Measurements from ENCODE around the gene RBCK1.

RBCK1 gene

DNA sequence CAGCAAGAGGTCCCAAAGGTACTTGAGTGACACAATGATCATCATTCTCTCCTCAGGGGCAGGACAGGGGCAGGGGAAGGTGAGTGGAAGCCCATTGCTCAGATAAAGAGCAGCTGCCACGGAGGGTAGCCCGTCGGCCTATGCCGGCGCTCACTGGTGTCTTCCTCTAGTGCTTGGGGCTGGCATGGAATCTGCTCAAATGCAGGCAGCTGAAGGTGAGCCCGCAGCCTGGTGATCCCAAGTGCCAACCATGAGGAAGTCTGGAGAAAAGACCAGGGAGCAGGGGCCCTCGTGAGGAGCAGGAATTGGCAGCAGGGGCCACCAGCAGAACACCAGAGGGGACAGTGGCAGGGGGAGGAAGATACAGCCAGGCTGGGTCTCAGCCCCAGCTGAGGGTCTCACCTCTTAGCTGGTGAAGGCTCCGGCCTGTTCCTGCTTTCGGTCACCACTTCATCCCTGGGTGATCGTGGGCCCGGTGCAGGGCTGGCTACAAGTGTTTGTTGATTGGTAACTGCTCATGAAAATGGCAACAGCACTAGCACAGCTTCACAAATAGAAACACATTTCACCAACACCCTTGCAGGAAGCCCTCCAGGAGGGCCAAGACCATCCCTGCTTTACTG lies 24.7 kb downstream of the RBCK1 start:
- Histone ChIP-seq H2AFZ (no peak overlapping the region), H3K79me2 (no peaks in the 10 kb centered on the region), H3K36me3 (ENCODE audit: control insufficient read depth, insufficient read depth, low read length) (no peaks in the 10 kb centered on the region), H3K9me3 (ENCODE audit: control insufficient read depth, low read length) (no peaks in the 10 kb centered on the region), H3K4me2 (ENCODE audit: low read length) (no peak overlapping the region), H3K27me3 (ENCODE audit: control insufficient read depth, insufficient read depth, low read length) (no peaks in the 10 kb centered on the region), H3K4me1 (no peaks in the 10 kb centered on the region), H3K4me3 (ENCODE audit: low read depth, low read length) (no peak overlapping the region), H3K27ac (no peak overlapping the region), H3K9ac (no peak overlapping the region)
- TF ChIP-seq, protein P1, sequence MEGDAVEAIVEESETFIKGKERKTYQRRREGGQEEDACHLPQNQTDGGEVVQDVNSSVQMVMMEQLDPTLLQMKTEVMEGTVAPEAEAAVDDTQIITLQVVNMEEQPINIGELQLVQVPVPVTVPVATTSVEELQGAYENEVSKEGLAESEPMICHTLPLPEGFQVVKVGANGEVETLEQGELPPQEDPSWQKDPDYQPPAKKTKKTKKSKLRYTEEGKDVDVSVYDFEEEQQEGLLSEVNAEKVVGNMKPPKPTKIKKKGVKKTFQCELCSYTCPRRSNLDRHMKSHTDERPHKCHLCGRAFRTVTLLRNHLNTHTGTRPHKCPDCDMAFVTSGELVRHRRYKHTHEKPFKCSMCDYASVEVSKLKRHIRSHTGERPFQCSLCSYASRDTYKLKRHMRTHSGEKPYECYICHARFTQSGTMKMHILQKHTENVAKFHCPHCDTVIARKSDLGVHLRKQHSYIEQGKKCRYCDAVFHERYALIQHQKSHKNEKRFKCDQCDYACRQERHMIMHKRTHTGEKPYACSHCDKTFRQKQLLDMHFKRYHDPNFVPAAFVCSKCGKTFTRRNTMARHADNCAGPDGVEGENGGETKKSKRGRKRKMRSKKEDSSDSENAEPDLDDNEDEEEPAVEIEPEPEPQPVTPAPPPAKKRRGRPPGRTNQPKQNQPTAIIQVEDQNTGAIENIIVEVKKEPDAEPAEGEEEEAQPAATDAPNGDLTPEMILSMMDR (IDR thresholded peaks at IDR 0.05), result no peak

DNA sequence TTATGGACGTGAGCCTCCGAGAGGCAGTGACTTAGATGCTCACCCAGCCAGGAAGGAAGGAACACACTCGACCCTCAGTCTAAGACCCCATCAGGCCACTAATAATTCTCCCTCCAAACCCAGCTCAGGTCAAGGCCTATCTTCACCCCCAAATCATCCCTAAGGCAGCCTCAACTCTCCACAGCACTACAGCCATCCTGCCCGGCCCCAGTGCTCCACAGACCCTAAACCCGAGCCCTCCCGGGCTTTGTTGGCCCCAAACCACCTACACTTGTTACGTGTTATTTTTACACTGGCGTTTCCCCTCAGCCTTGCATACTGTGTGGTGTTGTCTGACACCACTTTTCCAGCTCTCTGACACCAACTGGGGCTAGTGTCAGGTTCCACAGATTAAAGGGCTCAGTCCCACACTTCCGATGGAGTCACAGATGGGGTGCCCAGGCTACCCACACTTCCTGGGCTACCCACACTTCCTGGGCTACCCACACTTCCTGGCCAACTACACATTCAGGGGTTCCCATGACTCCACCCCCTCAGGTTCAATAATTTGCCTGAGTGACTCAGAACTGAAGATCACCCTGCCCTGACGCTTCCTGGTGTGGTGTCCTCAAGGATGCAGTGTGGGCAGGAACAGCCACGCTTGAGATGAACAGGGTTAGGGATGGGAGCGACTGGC lies 25.3 kb downstream of the RBCK1 start:
- no peak overlapping the region for H3K4me2 ChIP-seq (ENCODE audit: low read length)
- H2AFZ ChIP-seq, result no peak overlapping the region
- no peaks in the 10 kb centered on the region for H3K9me3 ChIP-seq (ENCODE audit: control insufficient read depth, low read length)
- TF ChIP-seq, protein P1 (IDR thresholded peaks at IDR 0.05), result no peak
- no peaks in the 10 kb centered on the region for H3K79me2 ChIP-seq
- no peaks in the 10 kb centered on the region for H3K4me1 ChIP-seq
- H3K36me3 ChIP-seq (ENCODE audit: control insufficient read depth, insufficient read depth, low read length), result no peaks in the 10 kb centered on the region
- no peak overlapping the region for H3K27ac ChIP-seq
- no peak overlapping the region for H3K9ac ChIP-seq
- H3K27me3 ChIP-seq (ENCODE audit: control insufficient read depth, insufficient read depth, low read length), result no peaks in the 10 kb centered on the region
- no peak overlapping the region for H3K4me3 ChIP-seq (ENCODE audit: low read depth, low read length)

DNA sequence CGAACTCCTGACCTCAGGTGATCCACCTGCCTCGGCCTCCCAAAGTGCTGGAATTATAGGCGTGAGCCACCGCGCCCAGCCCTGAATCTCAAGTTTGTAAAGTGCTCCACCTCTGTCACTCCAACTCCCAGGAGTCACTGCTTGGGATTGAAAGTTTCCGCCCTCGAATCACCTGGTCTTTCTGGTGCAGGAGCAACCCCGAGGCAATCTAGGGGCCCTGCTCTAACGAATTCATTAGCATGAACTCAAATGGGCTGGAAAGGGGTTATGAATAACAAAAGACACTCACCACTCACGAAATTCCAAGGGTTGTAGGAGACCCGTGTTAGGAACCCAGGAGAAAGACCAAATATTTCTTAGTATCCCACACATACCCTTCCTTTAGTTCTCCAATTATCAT lies 26.1 kb downstream of the RBCK1 start:
- no peaks in the 10 kb centered on the region for H3K9me3 ChIP-seq (ENCODE audit: control insufficient read depth, low read length)
- H3K36me3 ChIP-seq (ENCODE audit: control insufficient read depth, insufficient read depth, low read length), result no peaks in the 10 kb centered on the region
- H3K27ac ChIP-seq, result no peak overlapping the region
- H3K4me3 ChIP-seq (ENCODE audit: low read depth, low read length), result no peak overlapping the region
- H3K4me2 ChIP-seq (ENCODE audit: low read length), result no peak overlapping the region
- H2AFZ ChIP-seq, result no peak overlapping the region
- TF ChIP-seq, protein P1 (IDR thresholded peaks at IDR 0.05), result no peak
- H3K4me1 ChIP-seq, result no peaks in the 10 kb centered on the region
- no peaks in the 10 kb centered on the region for H3K27me3 ChIP-seq (ENCODE audit: control insufficient read depth, insufficient read depth, low read length)
- no peaks in the 10 kb centered on the region for H3K79me2 ChIP-seq
- no peak overlapping the region for H3K9ac ChIP-seq

DNA sequence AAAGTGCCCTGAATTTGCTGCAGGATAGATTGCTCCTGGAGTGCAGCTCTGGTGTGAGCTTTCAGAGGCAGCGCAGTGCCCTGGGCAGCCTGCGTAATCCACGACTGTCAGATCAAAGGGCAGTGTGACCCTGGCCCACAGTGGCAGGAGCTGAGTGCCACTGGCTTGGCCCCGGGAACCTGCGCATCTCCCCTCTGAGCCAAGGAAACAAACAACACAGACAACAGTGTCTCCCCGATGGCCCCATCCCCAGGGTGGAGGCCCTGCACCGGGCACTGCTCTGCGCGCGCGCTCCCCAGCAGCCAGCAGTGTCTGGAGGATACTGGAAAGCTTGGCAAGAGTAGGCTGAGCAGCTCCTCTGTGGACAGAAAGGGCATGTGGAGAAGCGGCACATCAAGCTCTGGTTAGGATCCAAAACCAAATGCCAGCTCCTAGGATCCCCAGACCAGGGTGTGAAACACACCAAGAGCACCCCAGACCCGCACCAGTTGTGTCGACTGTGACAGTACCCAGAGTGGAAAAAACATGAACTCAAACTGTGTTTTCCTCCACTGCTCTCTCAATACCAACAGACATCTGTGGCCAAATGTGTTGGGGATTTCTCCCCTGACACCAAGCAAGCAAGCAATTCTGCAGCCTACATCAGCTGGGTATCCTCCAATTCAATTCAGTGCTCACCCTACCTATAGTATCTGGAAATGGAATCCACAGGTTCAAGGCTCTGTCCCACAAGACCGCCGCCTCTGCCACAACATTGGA lies 26.7 kb downstream of the RBCK1 start:
- Histone ChIP-seq H3K4me1 (no peaks in the 10 kb centered on the region), H2AFZ (no peak overlapping the region), H3K27me3 (ENCODE audit: control insufficient read depth, insufficient read depth, low read length) (no peaks in the 10 kb centered on the region), H3K79me2 (no peaks in the 10 kb centered on the region), H3K4me3 (ENCODE audit: low read depth, low read length) (no peak overlapping the region), H3K9me3 (ENCODE audit: control insufficient read depth, low read length) (no peaks in the 10 kb centered on the region), H3K9ac (no peak overlapping the region), H3K27ac (no peak overlapping the region), H3K4me2 (ENCODE audit: low read length) (no peak overlapping the region), H3K36me3 (ENCODE audit: control insufficient read depth, insufficient read depth, low read length) (no peaks in the 10 kb centered on the region)
- TF ChIP-seq, protein P1 (IDR thresholded peaks at IDR 0.05), result no peak

Measured in parathyroid adenoma (tissue), 2 donors.